IPS-15b (cell line): Measurements from ENCODE around the gene SMYD3.
"Not testable (repeated sequence)": the region's sequence is repeated elsewhere in the genome, so short reads cannot be mapped to it uniquely, and the experiment has no call there.

Source experiments
- H3K27me3 ChIP-seq: one replicate; pipeline ENCODE4 v1.6.1; 2013; ENCODE audit warnings: low read length; ENCODE audit not compliant: control insufficient read depth, insufficient read depth
- H3K36me3 ChIP-seq: one replicate; pipeline ENCODE4 v1.6.1; 2013; ENCODE audit warnings: low read length; ENCODE audit not compliant: control insufficient read depth, insufficient read depth
- H3K4me1 ChIP-seq: one replicate; pipeline ENCODE4 v1.6.1; 2013; ENCODE audit warnings: mild to moderate bottlenecking, low read length; ENCODE audit not compliant: control insufficient read depth, insufficient read depth
- H3K4me3 ChIP-seq: one replicate; pipeline ENCODE4 v1.5.1; 2013; ENCODE audit warnings: low read depth, low read length
- H3K9ac ChIP-seq: one replicate; pipeline ENCODE4 v1.6.1; 2013; ENCODE audit warnings: low read depth, mild to moderate bottlenecking, low read length
- H3K9me3 ChIP-seq: one replicate; pipeline ENCODE4 v1.6.1; 2013; ENCODE audit warnings: mild to moderate bottlenecking, low read length; ENCODE audit not compliant: control insufficient read depth, insufficient read depth

SMYD3 gene

GRCh38 chr1:245823408-245824147 is 683.5 kb downstream of the SMYD3 start:
- Histone ChIP-seq H3K9me3 (no peaks in the 10 kb centered on the region), H3K27me3 (no peaks in the 10 kb centered on the region), H3K4me1 (no peaks in the 10 kb centered on the region), H3K4me3 (no peak overlapping the region), H3K9ac (no peak overlapping the region), H3K36me3 (no peaks in the 10 kb centered on the region)

GRCh38 chr1:245822996-245823395 is 684.1 kb downstream of the SMYD3 start:
- H3K27me3 ChIP-seq, result no peaks in the 10 kb centered on the region

GRCh38 chr1:245818363-245818762 is 688.7 kb downstream of the SMYD3 start:
- H3K27me3 ChIP-seq, H3K4me3 ChIP-seq, H3K9ac ChIP-seq, H3K9me3 ChIP-seq, H3K4me1 ChIP-seq, H3K36me3 ChIP-seq: not testable (repeated sequence)

More at GRCh38 chr1:245822996-245823395, 684.1 kb downstream of the SMYD3 start:
- no peaks in the 10 kb centered on the region for H3K9me3 ChIP-seq
- H3K9ac ChIP-seq, result no peak overlapping the region
- no peaks in the 10 kb centered on the region for H3K36me3 ChIP-seq
- H3K4me3 ChIP-seq, result no peak overlapping the region
- H3K4me1 ChIP-seq, result no peaks in the 10 kb centered on the region

- not testable (repeated sequence) for H3K9me3 ChIP-seq, H3K36me3 ChIP-seq, H3K27me3 ChIP-seq, H3K9ac ChIP-seq, H3K4me1 ChIP-seq, H3K4me3 ChIP-seq
Observed at GRCh38 chr1:245816496-245816895, 690.6 kb downstream of the SMYD3 start.

- no peaks in the 10 kb centered on the region for H3K27me3 ChIP-seq
Observed at GRCh38 chr1:245814651-245815050, 692.4 kb downstream of the SMYD3 start.

GRCh38 chr1:245812278-245812677 is 694.8 kb downstream of the SMYD3 start:
- H3K4me1 ChIP-seq, result no peaks in the 10 kb centered on the region
- H3K4me3 ChIP-seq, result no peak overlapping the region

More at GRCh38 chr1:245814651-245815050, 692.4 kb downstream of the SMYD3 start:
- Histone ChIP-seq H3K4me3 (no peak overlapping the region), H3K4me1 (no peaks in the 10 kb centered on the region), H3K9ac (no peak overlapping the region), H3K9me3 (no peaks in the 10 kb centered on the region), H3K36me3 (no peaks in the 10 kb centered on the region)

GRCh38 chr1:245810789-245811337 is 696.2 kb downstream of the SMYD3 start:
- no peaks in the 10 kb centered on the region for H3K27me3 ChIP-seq
- no peaks in the 10 kb centered on the region for H3K4me1 ChIP-seq
- no peak overlapping the region for H3K4me3 ChIP-seq
- H3K9me3 ChIP-seq, result no peaks in the 10 kb centered on the region
- no peak overlapping the region for H3K9ac ChIP-seq
- H3K36me3 ChIP-seq, result no peaks in the 10 kb centered on the region

More at GRCh38 chr1:245812278-245812677, 694.8 kb downstream of the SMYD3 start:
- Histone ChIP-seq H3K9me3 (no peaks in the 10 kb centered on the region), H3K36me3 (no peaks in the 10 kb centered on the region), H3K27me3 (no peaks in the 10 kb centered on the region), H3K9ac (no peak overlapping the region)

GRCh38 chr1:245810181-245810769 is 696.8 kb downstream of the SMYD3 start:
- Histone ChIP-seq H3K4me3 (no peak overlapping the region), H3K4me1 (no peaks in the 10 kb centered on the region), H3K36me3 (no peaks in the 10 kb centered on the region), H3K9me3 (no peaks in the 10 kb centered on the region), H3K27me3 (no peaks in the 10 kb centered on the region), H3K9ac (no peak overlapping the region)

- H3K9ac ChIP-seq, result no peak overlapping the region
- no peaks in the 10 kb centered on the region for H3K36me3 ChIP-seq
- no peaks in the 10 kb centered on the region for H3K27me3 ChIP-seq
- no peaks in the 10 kb centered on the region for H3K9me3 ChIP-seq
- H3K4me3 ChIP-seq, result no peak overlapping the region
- no peaks in the 10 kb centered on the region for H3K4me1 ChIP-seq
Observed at GRCh38 chr1:245809361-245809760, 697.7 kb downstream of the SMYD3 start.

GRCh38 chr1:245807954-245808719 is 698.9 kb downstream of the SMYD3 start:
- H3K36me3 ChIP-seq, result no peaks in the 10 kb centered on the region
- H3K4me3 ChIP-seq, result no peak overlapping the region
- H3K9ac ChIP-seq, result no peak overlapping the region
- no peaks in the 10 kb centered on the region for H3K4me1 ChIP-seq
- no peaks in the 10 kb centered on the region for H3K9me3 ChIP-seq
- no peaks in the 10 kb centered on the region for H3K27me3 ChIP-seq

- Histone ChIP-seq H3K27me3 (no peaks in the 10 kb centered on the region), H3K4me3 (no peak overlapping the region), H3K9me3 (no peaks in the 10 kb centered on the region), H3K4me1 (no peaks in the 10 kb centered on the region), H3K36me3 (no peaks in the 10 kb centered on the region), H3K9ac (no peak overlapping the region)
Observed at GRCh38 chr1:245807306-245807705, 699.8 kb downstream of the SMYD3 start.
